Measurements from ENCODE around the gene GALNTL6.

DNA sequence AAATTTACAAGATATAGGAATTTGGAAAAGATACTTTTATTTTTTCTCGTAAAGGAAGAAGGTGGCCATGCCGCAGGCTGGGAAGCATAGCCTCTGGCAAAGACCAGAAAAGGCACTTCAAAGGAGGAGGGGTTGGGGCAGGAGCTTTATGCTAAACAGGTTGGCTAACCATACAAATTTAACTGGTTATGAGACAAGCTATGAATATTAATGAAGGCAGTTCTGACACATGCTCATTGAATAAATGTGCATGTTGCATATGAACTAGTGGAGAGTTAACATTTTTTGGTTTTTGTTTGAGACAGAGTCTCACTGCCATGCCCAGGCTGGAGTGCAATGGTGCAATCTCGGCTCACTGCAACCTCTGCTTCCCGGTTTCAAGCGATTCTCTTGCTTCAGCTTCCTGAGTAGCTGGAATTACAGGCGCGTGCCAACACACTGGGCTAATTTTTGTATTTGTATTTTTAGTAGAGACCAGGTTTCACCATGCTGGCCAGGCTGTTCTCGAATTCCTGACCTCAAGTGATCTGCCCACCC lies 36.5 kb downstream of the GALNTL6 start:
- TF ChIP-seq EZH2 (IDR thresholded peaks at IDR 0.05; ENCODE audit: low read depth), result no peak
- TF ChIP-seq, protein P1, sequence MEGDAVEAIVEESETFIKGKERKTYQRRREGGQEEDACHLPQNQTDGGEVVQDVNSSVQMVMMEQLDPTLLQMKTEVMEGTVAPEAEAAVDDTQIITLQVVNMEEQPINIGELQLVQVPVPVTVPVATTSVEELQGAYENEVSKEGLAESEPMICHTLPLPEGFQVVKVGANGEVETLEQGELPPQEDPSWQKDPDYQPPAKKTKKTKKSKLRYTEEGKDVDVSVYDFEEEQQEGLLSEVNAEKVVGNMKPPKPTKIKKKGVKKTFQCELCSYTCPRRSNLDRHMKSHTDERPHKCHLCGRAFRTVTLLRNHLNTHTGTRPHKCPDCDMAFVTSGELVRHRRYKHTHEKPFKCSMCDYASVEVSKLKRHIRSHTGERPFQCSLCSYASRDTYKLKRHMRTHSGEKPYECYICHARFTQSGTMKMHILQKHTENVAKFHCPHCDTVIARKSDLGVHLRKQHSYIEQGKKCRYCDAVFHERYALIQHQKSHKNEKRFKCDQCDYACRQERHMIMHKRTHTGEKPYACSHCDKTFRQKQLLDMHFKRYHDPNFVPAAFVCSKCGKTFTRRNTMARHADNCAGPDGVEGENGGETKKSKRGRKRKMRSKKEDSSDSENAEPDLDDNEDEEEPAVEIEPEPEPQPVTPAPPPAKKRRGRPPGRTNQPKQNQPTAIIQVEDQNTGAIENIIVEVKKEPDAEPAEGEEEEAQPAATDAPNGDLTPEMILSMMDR (conservative IDR thresholded peaks at IDR 0.05), result no peak
